Measurements from ENCODE around the gene NPAS2. TPM values are rescaled to one million over a fixed set of nuclear protein-coding genes. Genes with fewer than 3 reads are reported as not detected.

The NPAS2 gene
- total RNA-seq, 1 experiment from 2014 or later: 20.4 TPM

DNA sequence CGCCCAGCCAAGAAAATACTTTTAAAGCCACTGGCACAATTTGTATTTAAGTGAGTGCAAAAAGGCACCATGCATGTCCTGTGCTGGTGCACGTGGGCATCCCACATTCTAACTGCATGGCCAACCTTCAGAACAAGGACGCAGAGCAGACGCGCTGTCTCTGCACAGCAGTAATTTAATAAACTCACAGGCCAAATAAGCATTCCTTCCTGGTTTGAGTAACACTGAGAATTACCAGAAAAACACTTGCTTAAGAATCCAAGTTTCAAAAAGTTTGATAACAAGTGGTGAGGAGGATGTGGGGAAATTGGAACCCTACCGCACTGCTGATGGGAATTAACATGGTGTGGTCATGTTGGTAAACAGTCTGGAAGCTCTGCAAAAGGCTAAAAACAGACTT, 220.8 kb downstream of the NPAS2 start:
- Histone ChIP-seq H3K79me2 (ENCODE audit: insufficient read depth, low read length) (no peaks in the 10 kb centered on the region), H3K4me2 (ENCODE audit: low read length) (no peak overlapping the region), H3K27ac (ENCODE audit: low read depth, low read length) (no peak overlapping the region), H2AFZ (ENCODE audit: low read depth, low read length, poor library complexity, severe bottlenecking) (no peak overlapping the region), H4K20me1 (ENCODE audit: insufficient read depth) (no peaks in the 10 kb centered on the region), H3K9ac (ENCODE audit: low read length) (no peak overlapping the region), H3K4me1 (ENCODE audit: control insufficient read depth in 1 of 2, insufficient read depth in 2 of 2, low read length in 2 of 2) (no peaks in the 10 kb centered on the region), H3K9me2 (ENCODE audit: insufficient read depth) (no peaks in the 10 kb centered on the region), H3K36me3 (ENCODE audit: control insufficient read depth in 1 of 2, insufficient read depth in 2 of 2, low read length in 2 of 2) (peaks cover 11 to 18% of the 10 kb centered on the region in 2 experiments), H3K27me3 (ENCODE audit: insufficient read depth, low read length) (no peaks in the 10 kb centered on the region), H3K9me3 (ENCODE audit: control insufficient read depth in 1 of 2, insufficient read depth in 1 of 2, low read depth in 1 of 2, low read length in 2 of 2) (no peaks in the 10 kb centered on the region), H3K4me3 (replicated peaks in 1 of 2; ENCODE audit: low read depth in 1 of 2, low read length in 2 of 2) (no peak overlapping the region)
- DNase-seq (ENCODE audit: low read depth, low spot score) (no peak), ATAC-seq (no peak)
- intact Hi-C loops (cut with micrococcal nuclease): no loop called here
- ChIA-PET CTCF (no interaction called here), RAD21 (ENCODE audit: low non-redundant PET in 1 of 2, low total read pairs in 2 of 2, uncharacterized antibody in 2 of 2, unreplicated experiment in 2 of 2) (no interaction called here), POLR2A (no interaction called here)
- BruUV-seq (replicated peaks): no TSS peak
- TF ChIP-seq SP1 (IDR thresholded peaks at IDR 0.05; ENCODE audit: low read depth): no peak
- TF ChIP-seq CBX3 (IDR thresholded peaks at IDR 0.05; ENCODE audit: low read depth): no peak
- no peak for TF ChIP-seq EGR1 (IDR thresholded peaks at IDR 0.05; ENCODE audit: low read depth)
- no peak for TF ChIP-seq EZH2phosphoT487 (IDR thresholded peaks at IDR 0.05; ENCODE audit: borderline replicate concordance)
- TF ChIP-seq, protein P1, sequence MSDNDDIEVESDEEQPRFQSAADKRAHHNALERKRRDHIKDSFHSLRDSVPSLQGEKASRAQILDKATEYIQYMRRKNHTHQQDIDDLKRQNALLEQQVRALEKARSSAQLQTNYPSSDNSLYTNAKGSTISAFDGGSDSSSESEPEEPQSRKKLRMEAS (IDR thresholded peaks at IDR 0.05): no peak
- no peak for TF ChIP-seq SRF (IDR thresholded peaks at IDR 0.05; ENCODE audit: low read depth)
- no peak for TF ChIP-seq EZH2 (IDR thresholded peaks at IDR 0.05)
- TF ChIP-seq CEBPB (IDR thresholded peaks at IDR 0.05; ENCODE audit: low read depth): no peak
- TF ChIP-seq, protein P2, sequence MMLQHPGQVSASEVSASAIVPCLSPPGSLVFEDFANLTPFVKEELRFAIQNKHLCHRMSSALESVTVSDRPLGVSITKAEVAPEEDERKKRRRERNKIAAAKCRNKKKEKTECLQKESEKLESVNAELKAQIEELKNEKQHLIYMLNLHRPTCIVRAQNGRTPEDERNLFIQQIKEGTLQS (IDR thresholded peaks at IDR 0.05): no peak
- TF ChIP-seq, protein P3, sequence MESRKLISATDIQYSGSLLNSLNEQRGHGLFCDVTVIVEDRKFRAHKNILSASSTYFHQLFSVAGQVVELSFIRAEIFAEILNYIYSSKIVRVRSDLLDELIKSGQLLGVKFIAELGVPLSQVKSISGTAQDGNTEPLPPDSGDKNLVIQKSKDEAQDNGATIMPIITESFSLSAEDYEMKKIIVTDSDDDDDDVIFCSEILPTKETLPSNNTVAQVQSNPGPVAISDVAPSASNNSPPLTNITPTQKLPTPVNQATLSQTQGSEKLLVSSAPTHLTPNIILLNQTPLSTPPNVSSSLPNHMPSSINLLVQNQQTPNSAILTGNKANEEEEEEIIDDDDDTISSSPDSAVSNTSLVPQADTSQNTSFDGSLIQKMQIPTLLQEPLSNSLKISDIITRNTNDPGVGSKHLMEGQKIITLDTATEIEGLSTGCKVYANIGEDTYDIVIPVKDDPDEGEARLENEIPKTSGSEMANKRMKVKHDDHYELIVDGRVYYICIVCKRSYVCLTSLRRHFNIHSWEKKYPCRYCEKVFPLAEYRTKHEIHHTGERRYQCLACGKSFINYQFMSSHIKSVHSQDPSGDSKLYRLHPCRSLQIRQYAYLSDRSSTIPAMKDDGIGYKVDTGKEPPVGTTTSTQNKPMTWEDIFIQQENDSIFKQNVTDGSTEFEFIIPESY (IDR thresholded peaks at IDR 0.05; ENCODE audit: extremely low read depth, insufficient replicate concordance, low read length): no peak
- TF ChIP-seq, protein P4, sequence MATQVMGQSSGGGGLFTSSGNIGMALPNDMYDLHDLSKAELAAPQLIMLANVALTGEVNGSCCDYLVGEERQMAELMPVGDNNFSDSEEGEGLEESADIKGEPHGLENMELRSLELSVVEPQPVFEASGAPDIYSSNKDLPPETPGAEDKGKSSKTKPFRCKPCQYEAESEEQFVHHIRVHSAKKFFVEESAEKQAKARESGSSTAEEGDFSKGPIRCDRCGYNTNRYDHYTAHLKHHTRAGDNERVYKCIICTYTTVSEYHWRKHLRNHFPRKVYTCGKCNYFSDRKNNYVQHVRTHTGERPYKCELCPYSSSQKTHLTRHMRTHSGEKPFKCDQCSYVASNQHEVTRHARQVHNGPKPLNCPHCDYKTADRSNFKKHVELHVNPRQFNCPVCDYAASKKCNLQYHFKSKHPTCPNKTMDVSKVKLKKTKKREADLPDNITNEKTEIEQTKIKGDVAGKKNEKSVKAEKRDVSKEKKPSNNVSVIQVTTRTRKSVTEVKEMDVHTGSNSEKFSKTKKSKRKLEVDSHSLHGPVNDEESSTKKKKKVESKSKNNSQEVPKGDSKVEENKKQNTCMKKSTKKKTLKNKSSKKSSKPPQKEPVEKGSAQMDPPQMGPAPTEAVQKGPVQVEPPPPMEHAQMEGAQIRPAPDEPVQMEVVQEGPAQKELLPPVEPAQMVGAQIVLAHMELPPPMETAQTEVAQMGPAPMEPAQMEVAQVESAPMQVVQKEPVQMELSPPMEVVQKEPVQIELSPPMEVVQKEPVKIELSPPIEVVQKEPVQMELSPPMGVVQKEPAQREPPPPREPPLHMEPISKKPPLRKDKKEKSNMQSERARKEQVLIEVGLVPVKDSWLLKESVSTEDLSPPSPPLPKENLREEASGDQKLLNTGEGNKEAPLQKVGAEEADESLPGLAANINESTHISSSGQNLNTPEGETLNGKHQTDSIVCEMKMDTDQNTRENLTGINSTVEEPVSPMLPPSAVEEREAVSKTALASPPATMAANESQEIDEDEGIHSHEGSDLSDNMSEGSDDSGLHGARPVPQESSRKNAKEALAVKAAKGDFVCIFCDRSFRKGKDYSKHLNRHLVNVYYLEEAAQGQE (IDR thresholded peaks at IDR 0.05; ENCODE audit: low read depth): no peak
- no peak for TF ChIP-seq POLR2A (IDR thresholded peaks at IDR 0.05; ENCODE audit: borderline replicate concordance, extremely low read depth, insufficient read depth, insufficient read length)
- no peak for TF ChIP-seq ZNF274 (IDR thresholded peaks at IDR 0.05; ENCODE audit: low read depth, low read length)

Data from HCT116 (cell line).